ENCODE data around the gene SLC7A8.

SLC7A8 gene

GRCh38 chr14:23137192-23137812 is 46.2 kb downstream of the SLC7A8 start:
- TF ChIP-seq CTCF (IDR thresholded peaks at IDR 0.05; ENCODE audit: control insufficient read depth, extremely low read depth, insufficient read depth), result no peak
- H3K4me3 ChIP-seq (ENCODE audit: low read depth, low read length), result no peak overlapping the region
- DNase-seq (ENCODE audit: low read depth), result no peak

DNA sequence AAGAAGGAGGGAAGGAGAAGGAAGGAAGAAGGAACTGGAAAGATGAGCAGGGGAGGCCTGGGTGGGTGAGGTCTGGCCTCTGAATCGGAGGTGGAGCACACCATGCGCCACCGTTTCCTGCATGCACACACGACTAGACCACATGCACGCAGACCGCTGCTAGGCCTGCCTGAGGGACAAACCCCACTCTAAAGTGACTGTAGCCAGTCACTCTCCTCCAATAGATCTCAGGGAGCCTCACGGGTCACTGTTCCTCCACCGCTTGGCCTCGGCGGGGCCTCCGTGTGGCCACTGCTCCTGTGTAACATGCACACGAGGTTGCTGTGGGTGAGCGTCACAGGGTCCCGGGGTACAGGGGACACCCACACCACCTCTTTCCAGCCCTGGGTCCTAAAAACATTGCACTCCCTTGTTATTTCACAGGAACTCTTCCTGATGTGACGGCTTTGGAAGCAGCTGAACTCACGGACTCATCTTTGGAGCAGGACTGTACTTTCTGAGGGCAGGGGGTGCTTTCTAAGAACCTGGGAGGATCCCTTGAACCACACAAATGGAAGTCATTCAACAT is 46.8 kb downstream of the SLC7A8 start:
- no peak for TF ChIP-seq CTCF (IDR thresholded peaks at IDR 0.05; ENCODE audit: control insufficient read depth, extremely low read depth, insufficient read depth)
- H3K4me3 ChIP-seq (ENCODE audit: low read depth, low read length), result no peak overlapping the region
- no peak for DNase-seq (ENCODE audit: low read depth)

DNA sequence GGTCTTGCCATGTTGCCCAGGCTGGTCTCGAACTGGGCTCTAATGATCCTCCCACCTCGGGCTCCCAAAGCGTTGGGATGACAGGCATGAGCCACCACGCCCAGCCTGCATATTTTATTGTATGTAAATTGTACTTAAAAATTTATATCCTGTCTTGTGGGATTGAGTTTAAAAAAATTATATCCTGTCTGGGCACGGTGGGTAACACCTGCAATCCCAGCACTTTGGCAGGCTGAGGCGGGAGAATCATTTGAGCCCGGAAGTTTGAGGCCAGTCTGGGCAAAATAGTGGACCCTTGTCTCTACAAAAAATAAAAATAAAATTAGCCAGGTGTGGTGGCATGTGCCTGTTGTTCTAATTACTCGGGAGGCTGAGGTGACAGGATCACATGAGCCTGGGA is 50.5 kb downstream of the SLC7A8 start:
- no peak for DNase-seq (ENCODE audit: low read depth)
- no peak overlapping the region for H3K4me3 ChIP-seq (ENCODE audit: low read depth, low read length)
- no peak for TF ChIP-seq CTCF (IDR thresholded peaks at IDR 0.05; ENCODE audit: control insufficient read depth, extremely low read depth, insufficient read depth)

- no peak overlapping the region for H3K4me3 ChIP-seq (ENCODE audit: low read depth, low read length)
- DNase-seq (ENCODE audit: low read depth), result no peak
- no peak for TF ChIP-seq CTCF (IDR thresholded peaks at IDR 0.05; ENCODE audit: control insufficient read depth, extremely low read depth, insufficient read depth)
These were observed 52.0 kb downstream of the SLC7A8 start for GRCh38 chr14:23131482-23131881.

- no peak overlapping the region for H3K4me3 ChIP-seq (ENCODE audit: low read depth, low read length)
- no peak for DNase-seq (ENCODE audit: low read depth)
- TF ChIP-seq CTCF (IDR thresholded peaks at IDR 0.05; ENCODE audit: control insufficient read depth, extremely low read depth, insufficient read depth), result no peak
These were observed 52.6 kb downstream of the SLC7A8 start for GRCh38 chr14:23130871-23131270.

- peak; percentile 75 for DNase-seq (ENCODE audit: low read depth)
- peak overlapping the region; percentile 3; the same call in 1 of the 2 replicates for H3K4me3 ChIP-seq (ENCODE audit: low read depth, low read length)
- TF ChIP-seq CTCF (IDR thresholded peaks at IDR 0.05; ENCODE audit: control insufficient read depth, extremely low read depth, insufficient read depth), result no peak
These were observed 53.6 kb downstream of the SLC7A8 start for GRCh38 chr14:23129759-23130316.

All from LNCaP clone FGC (cell line).